ENCODE results near the gene LIFR. TPM values are rescaled to one million over a fixed set of nuclear protein-coding genes. Genes with fewer than 3 reads are reported as not detected.

Gene LIFR
- total RNA-seq, 2 donors from 2014 or later = 81.7 to 85.9 TPM

DNA sequence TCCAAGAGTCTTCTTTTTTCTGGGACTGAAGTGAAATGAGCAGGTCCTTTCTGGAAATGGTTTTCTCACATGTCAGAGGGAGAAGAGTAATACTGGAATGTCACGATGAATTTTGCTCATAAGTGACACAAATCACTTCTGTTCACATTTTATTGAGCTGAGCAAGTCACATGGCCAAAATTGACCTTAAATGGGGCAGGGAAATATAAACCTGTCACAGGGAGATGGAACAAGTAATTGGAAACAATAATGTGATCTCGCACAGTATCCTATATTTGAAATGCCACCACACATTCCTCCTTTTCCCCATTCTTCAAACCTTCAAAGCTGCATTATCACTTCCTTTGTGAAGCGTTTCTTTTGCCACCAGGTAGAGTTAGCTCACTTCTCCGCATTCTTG is 25.2 kb upstream of the LIFR start:
- Mint-ChIP-seq H3K9me3 (no peaks in the 10 kb centered on the region), H3K4me1 (peaks cover 8% of the 10 kb centered on the region), H3K4me3 (no peak overlapping the region), H3K36me3 (ENCODE audit: low read depth) (no peaks in the 10 kb centered on the region), H3K27ac (no peak overlapping the region), H3K27me3 (ENCODE audit: insufficient read depth) (peaks cover 5% of the 10 kb centered on the region)
- H3K4me3 ChIP-seq (ENCODE audit: low read length) = no peak overlapping the region
- WGBS, 2 experiments (ENCODE audit: insufficient coverage in 1 of 2, insufficient read length in 1 of 2) = 94 to 100% methylated on average over 4 of the region's 4 CpGs
- H3K4me1 ChIP-seq (ENCODE audit: control insufficient read depth, insufficient read depth, low read length) = no peaks in the 10 kb centered on the region
- no peaks in the 10 kb centered on the region for H3K27me3 ChIP-seq (ENCODE audit: control insufficient read depth, insufficient read depth, low read length, poor library complexity, severe bottlenecking)
- no peaks in the 10 kb centered on the region for H3K36me3 ChIP-seq (ENCODE audit: control insufficient read depth, insufficient read depth, low read length)
- H3K9ac ChIP-seq (ENCODE audit: extremely low read depth, low read length, poor library complexity, severe bottlenecking) = no peak overlapping the region
- no peak for DNase-seq
- TF ChIP-seq, protein P1, sequence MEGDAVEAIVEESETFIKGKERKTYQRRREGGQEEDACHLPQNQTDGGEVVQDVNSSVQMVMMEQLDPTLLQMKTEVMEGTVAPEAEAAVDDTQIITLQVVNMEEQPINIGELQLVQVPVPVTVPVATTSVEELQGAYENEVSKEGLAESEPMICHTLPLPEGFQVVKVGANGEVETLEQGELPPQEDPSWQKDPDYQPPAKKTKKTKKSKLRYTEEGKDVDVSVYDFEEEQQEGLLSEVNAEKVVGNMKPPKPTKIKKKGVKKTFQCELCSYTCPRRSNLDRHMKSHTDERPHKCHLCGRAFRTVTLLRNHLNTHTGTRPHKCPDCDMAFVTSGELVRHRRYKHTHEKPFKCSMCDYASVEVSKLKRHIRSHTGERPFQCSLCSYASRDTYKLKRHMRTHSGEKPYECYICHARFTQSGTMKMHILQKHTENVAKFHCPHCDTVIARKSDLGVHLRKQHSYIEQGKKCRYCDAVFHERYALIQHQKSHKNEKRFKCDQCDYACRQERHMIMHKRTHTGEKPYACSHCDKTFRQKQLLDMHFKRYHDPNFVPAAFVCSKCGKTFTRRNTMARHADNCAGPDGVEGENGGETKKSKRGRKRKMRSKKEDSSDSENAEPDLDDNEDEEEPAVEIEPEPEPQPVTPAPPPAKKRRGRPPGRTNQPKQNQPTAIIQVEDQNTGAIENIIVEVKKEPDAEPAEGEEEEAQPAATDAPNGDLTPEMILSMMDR (conservative IDR thresholded peaks at IDR 0.05) = no peak
- no peak overlapping the region for H3K27ac ChIP-seq (ENCODE audit: low read depth, low read length)
- no peaks in the 10 kb centered on the region for H3K9me3 ChIP-seq (ENCODE audit: control insufficient read depth, low read length)

DNA sequence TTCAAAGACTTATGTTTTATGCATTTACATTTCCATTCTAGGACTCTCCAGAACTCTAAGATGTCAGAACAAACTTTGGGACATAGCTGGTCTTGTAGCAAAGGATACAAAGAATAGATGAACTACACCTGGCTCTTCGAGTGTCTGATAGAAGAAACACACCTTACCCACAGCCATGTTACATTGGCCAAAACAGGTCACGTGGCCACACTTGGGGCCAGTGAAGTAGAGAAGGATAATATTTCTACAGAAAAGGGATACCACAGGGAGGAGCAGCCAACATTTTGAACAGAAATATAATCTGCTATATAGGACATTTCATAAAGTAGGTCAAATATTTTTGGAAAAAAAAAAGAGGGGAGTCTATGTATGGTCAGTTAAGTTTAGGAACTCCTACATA is 22.7 kb upstream of the LIFR start:
- Histone ChIP-seq H3K36me3 (ENCODE audit: control insufficient read depth, insufficient read depth, low read length) (no peaks in the 10 kb centered on the region), H3K9me3 (ENCODE audit: control insufficient read depth, low read length) (no peaks in the 10 kb centered on the region), H3K4me3 (ENCODE audit: low read length) (no peak overlapping the region), H3K4me1 (ENCODE audit: control insufficient read depth, insufficient read depth, low read length) (no peaks in the 10 kb centered on the region), H3K27me3 (ENCODE audit: control insufficient read depth, insufficient read depth, low read length, poor library complexity, severe bottlenecking) (no peaks in the 10 kb centered on the region), H3K9ac (ENCODE audit: extremely low read depth, low read length, poor library complexity, severe bottlenecking) (no peak overlapping the region), H3K27ac (ENCODE audit: low read depth, low read length) (no peak overlapping the region)
- no peak for DNase-seq
- Mint-ChIP-seq H3K36me3 (ENCODE audit: low read depth) (no peaks in the 10 kb centered on the region), H3K4me1 (peaks cover 19% of the 10 kb centered on the region), H3K4me3 (no peak overlapping the region), H3K27me3 (ENCODE audit: insufficient read depth) (peaks cover 5% of the 10 kb centered on the region), H3K27ac (no peak overlapping the region), H3K9me3 (no peaks in the 10 kb centered on the region)
- TF ChIP-seq, protein P1 (conservative IDR thresholded peaks at IDR 0.05) = no peak
- 93 to 100% methylated on average over 1 to 2 of the region's 2 CpGs for WGBS, 2 experiments (ENCODE audit: insufficient coverage in 1 of 2, insufficient read length in 1 of 2)

DNA sequence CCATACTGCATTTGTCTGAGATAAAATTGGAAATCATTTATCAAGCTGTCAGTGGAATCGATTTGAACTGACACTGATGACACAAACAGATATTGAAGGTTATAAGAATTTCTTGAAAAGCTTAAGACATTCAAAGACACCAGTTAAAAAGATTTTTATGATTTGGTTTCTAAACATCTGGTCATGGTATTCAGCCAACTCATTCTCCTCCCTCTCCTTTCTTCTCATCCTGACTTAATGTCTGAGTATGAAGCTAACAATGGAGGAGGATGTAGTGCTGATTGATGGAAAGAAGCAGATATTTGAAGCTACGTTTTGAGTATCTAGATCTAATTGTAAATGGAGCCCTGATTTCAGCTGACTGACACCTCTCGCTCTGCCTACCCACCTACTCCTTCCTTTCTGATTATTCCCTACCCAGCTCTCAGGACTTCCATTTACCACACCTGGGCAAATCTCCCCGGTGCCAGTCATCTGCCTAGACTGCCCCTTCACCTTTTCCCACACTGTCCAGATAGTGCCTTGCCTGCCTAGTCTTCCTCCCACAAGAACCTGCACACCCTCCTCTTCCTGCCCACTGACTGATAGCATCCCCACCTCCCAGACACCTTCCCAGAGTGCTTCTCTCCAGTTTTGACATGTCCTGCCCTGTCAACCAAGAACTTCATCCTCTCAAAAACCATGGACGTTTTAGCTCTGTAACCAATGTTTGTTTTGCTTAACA is 20.7 kb upstream of the LIFR start:
- Histone ChIP-seq H3K27ac (ENCODE audit: low read depth, low read length) (no peak overlapping the region), H3K4me1 (ENCODE audit: control insufficient read depth, insufficient read depth, low read length) (no peaks in the 10 kb centered on the region)
- no peaks in the 10 kb centered on the region for H3K36me3 Mint-ChIP-seq (ENCODE audit: low read depth)

More for the DNA sequence above, 20.7 kb upstream of the LIFR start:
- Mint-ChIP-seq H3K4me3 (no peak overlapping the region), H3K27ac (no peak overlapping the region), H3K9me3 (no peaks in the 10 kb centered on the region), H3K27me3 (ENCODE audit: insufficient read depth) (peaks cover 5% of the 10 kb centered on the region), H3K4me1 (peaks cover 16% of the 10 kb centered on the region)
- TF ChIP-seq, protein P1 (conservative IDR thresholded peaks at IDR 0.05) = no peak
- H3K9me3 ChIP-seq (ENCODE audit: control insufficient read depth, low read length) = no peaks in the 10 kb centered on the region
- H3K27me3 ChIP-seq (ENCODE audit: control insufficient read depth, insufficient read depth, low read length, poor library complexity, severe bottlenecking) = no peaks in the 10 kb centered on the region
- no peak overlapping the region for H3K4me3 ChIP-seq (ENCODE audit: low read length)
- no peak overlapping the region for H3K9ac ChIP-seq (ENCODE audit: extremely low read depth, low read length, poor library complexity, severe bottlenecking)
- no peaks in the 10 kb centered on the region for H3K36me3 ChIP-seq (ENCODE audit: control insufficient read depth, insufficient read depth, low read length)
- DNase-seq = no peak
- 84 to 86% methylated on average over 4 to 5 of the region's 5 CpGs for WGBS, 2 experiments (ENCODE audit: insufficient coverage in 1 of 2, insufficient read length in 1 of 2)

Measured in endodermal cell (in vitro differentiated cells).